ENCODE data around the gene CREB3L1. TPM values are rescaled to one million over a fixed set of nuclear protein-coding genes. Genes with fewer than 3 reads are reported as not detected.

CREB3L1 gene
- total and polyA plus RNA-seq, 8 donors, result 26.3 to 129 (median 49.0) TPM

DNA sequence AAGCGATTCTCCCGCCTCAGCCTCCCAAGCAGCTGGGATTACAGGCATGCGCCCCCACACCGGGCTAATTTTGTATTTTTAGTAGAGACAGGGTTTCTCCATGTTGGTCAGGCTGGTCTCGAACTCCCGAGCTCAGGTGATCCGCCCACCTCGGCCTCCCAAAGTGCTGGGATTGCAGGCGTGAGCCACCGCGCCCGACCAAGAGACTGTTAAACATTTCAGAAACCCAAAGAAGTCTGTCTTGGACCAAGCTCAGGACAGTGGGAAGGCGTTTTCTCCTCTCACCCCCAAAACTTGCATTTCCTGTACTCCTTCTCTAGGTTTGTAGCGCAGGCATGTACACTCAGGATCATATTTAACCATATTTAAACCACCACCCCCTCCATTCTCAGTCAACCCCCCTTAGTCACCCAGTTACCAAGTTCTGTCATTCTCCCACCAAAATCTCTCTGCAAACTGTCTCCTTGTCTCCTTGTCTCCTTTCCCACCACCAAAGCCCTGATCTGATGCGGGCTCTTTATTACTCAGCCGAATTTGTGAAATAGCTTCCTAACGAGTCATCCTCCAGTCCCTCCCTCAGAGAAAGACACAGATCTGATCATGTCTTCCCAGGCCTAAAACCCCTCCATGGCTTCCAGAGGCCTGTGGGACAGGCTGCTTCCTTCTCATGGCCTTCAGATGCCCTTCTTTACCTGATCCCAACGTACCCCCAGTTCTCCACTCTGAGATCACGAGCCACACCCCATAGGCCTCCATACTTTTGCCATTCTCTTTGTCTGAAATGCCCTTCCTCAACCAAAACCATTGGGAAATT lies 29.0 kb upstream of the CREB3L1 start:
- intact Hi-C loops (cut with DNase I), result loop anchor here in 2 of 3 donors (5.0 kb wide), 1 partner anchor 59 kb away; no protein-coding TSS in a partner anchor
- FAIRE-seq (no peak), DNase-seq (no peak), ATAC-seq (peak in 2 of 4 donors; percentile 32 to 53)
- Histone ChIP-seq H3K9me3 (no peaks in the 10 kb centered on the region), H3K4me1 (peaks cover 0 to 15% (median 0%) of the 10 kb centered on the region in 3 donors), H3K36me3 (no peaks in the 10 kb centered on the region), H3K4me3 (no peak overlapping the region), H3K27ac (peak overlapping the region in 2 of 4 donors; percentile 22 to 48), H3K27me3 (no peaks in the 10 kb centered on the region)
- 78 to 88% methylated on average over 19 of the region's 19 CpGs for WGBS, 2 donors
- TF ChIP-seq, protein P1, sequence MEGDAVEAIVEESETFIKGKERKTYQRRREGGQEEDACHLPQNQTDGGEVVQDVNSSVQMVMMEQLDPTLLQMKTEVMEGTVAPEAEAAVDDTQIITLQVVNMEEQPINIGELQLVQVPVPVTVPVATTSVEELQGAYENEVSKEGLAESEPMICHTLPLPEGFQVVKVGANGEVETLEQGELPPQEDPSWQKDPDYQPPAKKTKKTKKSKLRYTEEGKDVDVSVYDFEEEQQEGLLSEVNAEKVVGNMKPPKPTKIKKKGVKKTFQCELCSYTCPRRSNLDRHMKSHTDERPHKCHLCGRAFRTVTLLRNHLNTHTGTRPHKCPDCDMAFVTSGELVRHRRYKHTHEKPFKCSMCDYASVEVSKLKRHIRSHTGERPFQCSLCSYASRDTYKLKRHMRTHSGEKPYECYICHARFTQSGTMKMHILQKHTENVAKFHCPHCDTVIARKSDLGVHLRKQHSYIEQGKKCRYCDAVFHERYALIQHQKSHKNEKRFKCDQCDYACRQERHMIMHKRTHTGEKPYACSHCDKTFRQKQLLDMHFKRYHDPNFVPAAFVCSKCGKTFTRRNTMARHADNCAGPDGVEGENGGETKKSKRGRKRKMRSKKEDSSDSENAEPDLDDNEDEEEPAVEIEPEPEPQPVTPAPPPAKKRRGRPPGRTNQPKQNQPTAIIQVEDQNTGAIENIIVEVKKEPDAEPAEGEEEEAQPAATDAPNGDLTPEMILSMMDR (IDR thresholded peaks at IDR 0.05), result no peak

DNA sequence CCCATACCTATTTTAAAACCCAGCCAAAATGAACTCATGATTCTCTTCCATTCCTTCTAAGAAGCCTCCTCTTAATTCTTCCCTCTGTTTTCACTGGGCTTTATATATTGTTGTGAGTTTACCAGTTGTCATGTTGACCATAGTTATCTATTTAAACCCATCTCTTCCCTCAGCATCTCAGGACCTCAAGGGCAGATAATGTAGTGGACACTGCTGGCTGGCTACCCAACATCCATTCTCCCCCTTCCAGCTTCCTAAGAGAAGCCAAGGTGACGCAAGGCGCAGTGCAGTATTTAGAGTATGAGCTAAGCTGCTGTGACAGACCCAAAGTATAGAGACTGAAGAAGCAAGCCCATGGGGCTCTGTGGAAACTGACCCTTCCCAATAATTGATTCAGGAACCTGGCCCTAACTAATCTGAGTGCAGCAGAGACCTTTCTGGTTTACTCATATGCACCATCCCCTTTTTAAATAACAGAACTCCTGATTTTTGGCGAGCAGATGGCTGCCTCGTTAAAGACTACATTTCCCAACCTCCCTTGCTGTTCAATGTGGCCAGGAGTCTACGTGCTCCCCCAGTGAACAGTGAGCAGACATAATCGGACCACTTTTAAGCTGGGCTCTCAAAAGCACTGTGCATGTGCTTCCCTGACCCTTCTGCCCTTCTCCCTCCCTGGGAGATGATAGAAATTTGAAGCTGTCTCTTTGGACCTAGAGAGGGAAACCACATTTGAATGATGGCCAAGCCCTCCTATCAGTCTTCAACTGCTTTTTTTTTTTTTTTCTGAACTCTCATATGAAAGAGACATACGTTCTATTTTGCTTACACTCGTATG lies 28.1 kb upstream of the CREB3L1 start:
- FAIRE-seq (no peak), ATAC-seq (no peak), DNase-seq (no peak)
- intact Hi-C loops (cut with DNase I), result loop anchor here in 2 of 3 donors (5.0 kb wide), 1 partner anchor 58 kb away; no protein-coding TSS in a partner anchor
- H3K27ac ChIP-seq, result peak overlapping the region in 1 of 4 donors; percentile 48
- H3K9me3 ChIP-seq, result no peaks in the 10 kb centered on the region
- no peaks in the 10 kb centered on the region for H3K27me3 ChIP-seq
- no peak overlapping the region for H3K4me3 ChIP-seq
- H3K36me3 ChIP-seq, result no peaks in the 10 kb centered on the region
- TF ChIP-seq, protein P1 (IDR thresholded peaks at IDR 0.05), result no peak
- H3K4me1 ChIP-seq, result peaks cover 0 to 10% (median 0%) of the 10 kb centered on the region in 3 donors
- WGBS, 2 donors, result 72 to 81% methylated on average over 8 of the region's 8 CpGs

DNA sequence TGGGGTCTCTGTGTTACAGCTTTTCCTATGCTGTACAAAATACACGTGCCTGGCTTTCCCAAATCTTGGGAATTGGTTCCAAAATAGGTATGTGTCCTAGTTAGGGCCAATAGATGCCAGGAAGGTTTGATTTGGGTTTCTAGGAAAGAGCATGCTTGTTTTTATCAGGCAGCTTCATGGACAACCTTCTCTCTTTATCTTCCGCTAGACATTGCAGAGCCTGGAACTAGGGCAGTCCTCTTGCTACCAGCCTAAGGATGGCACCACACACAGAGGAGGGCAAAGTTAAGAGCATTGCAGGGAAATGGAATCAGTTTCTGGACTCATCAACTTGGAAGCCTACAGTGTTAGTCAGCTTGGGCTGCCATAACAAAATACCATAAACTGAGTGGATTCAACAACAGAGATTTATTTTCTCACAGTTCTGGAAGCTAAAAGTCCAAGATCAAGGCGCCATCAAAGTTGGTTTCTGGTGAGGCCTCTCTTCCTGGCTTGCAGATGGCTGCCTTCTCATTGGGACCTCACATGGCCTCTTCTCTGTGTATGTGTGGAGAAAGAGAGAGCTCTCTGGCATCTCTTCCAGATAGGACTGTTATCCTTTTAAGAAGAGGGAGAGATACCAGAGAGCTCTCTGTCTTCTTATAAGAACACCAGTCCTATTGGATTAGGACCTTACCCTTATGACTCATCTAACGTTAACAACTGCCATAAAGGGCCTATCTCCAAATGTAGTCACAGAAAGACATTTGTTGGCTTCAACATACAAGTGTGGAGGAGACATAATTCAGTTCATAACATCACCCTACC lies 27.3 kb upstream of the CREB3L1 start:
- WGBS, 2 donors, result 86 to 92% methylated on average over 4 of the region's 4 CpGs
- Histone ChIP-seq H3K4me3 (no peak overlapping the region), H3K4me1 (peaks cover 0 to 10% (median 0%) of the 10 kb centered on the region in 3 donors), H3K9me3 (no peaks in the 10 kb centered on the region), H3K27ac (no peak overlapping the region), H3K36me3 (no peaks in the 10 kb centered on the region), H3K27me3 (no peaks in the 10 kb centered on the region)
- FAIRE-seq (no peak), ATAC-seq (no peak), DNase-seq (no peak)
- TF ChIP-seq, protein P1 (IDR thresholded peaks at IDR 0.05), result no peak
- intact Hi-C loops (cut with DNase I), result loop anchor here in 2 of 3 donors (5.0 kb wide), 1 partner anchor 57 kb away; no protein-coding TSS in a partner anchor

DNA sequence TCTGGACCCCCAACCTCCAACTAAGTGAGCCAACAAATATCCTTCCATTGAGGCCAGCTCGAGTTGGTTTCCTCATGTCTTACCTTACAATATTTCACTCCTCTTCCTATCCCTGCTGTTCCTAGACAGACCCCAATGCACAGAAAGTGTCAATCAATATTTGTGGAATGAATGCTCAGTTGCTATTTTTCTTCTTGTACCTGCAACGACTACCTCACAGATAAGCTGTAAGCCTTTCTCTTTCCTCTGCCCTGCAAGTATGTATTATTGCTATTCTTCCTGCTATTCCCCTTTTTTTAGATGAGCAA lies 26.8 kb upstream of the CREB3L1 start:
- no peak for DNase-seq
- Histone ChIP-seq H3K27ac (no peak overlapping the region), H3K27me3 (no peaks in the 10 kb centered on the region), H3K4me3 (no peak overlapping the region), H3K9me3 (no peaks in the 10 kb centered on the region), H3K4me1 (peaks cover 0 to 10% (median 0%) of the 10 kb centered on the region in 3 donors), H3K36me3 (no peaks in the 10 kb centered on the region)
- intact Hi-C loops (cut with DNase I), result no loop called here
- TF ChIP-seq, protein P1 (IDR thresholded peaks at IDR 0.05), result no peak
- WGBS, 2 donors, result 82 to 84% methylated on average over 2 of the region's 2 CpGs
- ATAC-seq, result no peak
- no peak for FAIRE-seq
